HG03064 (cell line): Measurements from ENCODE around the gene TLCD2.
"Not testable (repeated sequence)": the region's sequence is repeated elsewhere in the genome, so short reads cannot be mapped to it uniquely, and the experiment has no call there.

ENCODE experiments used
- ATAC-seq: cut with Tn5 transposase; IDR thresholded peaks from one replicate; pipeline ENCODE4 v1.9.1; 2021; ENCODE audit warnings: low read depth; ENCODE audit not compliant: unreplicated experiment

TLCD2 gene

GRCh38 chr17:1718362-1719165 lies 8.4 kb upstream of the TLCD2 start:
- ATAC-seq, result no peak

- ATAC-seq, result peak; percentile 36
Observed at GRCh38 chr17:1716912-1717695, 6.9 kb upstream of the TLCD2 start.

GRCh38 chr17:1716076-1716911 lies 6.1 kb upstream of the TLCD2 start:
- peak; percentile 75 for ATAC-seq

- ATAC-seq, result no peak
Observed at GRCh38 chr17:1715803-1716075, 5.6 kb upstream of the TLCD2 start.

- no peak for ATAC-seq
Observed at GRCh38 chr17:1714980-1715802, 5.0 kb upstream of the TLCD2 start.

- ATAC-seq, result no peak
Observed at GRCh38 chr17:1714427-1714979, 4.3 kb upstream of the TLCD2 start.

- ATAC-seq, result no peak
Observed at GRCh38 chr17:1713878-1714426, 3.8 kb upstream of the TLCD2 start.

- ATAC-seq, result no peak
Observed at GRCh38 chr17:1713160-1713877, 3.1 kb upstream of the TLCD2 start.

- no peak for ATAC-seq
Observed at GRCh38 chr17:1712271-1712670, 2.1 kb upstream of the TLCD2 start.

- no peak for ATAC-seq
Observed at GRCh38 chr17:1711804-1712203, 1.6 kb upstream of the TLCD2 start.

- ATAC-seq, result no peak
Observed at GRCh38 chr17:1710807-1711553, 803 bp upstream of the TLCD2 start.

GRCh38 chr17:1709403-1709951 lies 700 bp downstream of the TLCD2 start:
- no peak for ATAC-seq

GRCh38 chr17:1708791-1709346 lies 1.3 kb downstream of the TLCD2 start:
- not testable (repeated sequence) for ATAC-seq

- ATAC-seq, result no peak
Observed at GRCh38 chr17:1707107-1707506, 3.1 kb downstream of the TLCD2 start.

- ATAC-seq, result no peak
Observed at GRCh38 chr17:1705004-1705403, 5.2 kb downstream of the TLCD2 start.

- no peak for ATAC-seq
Observed at GRCh38 chr17:1703063-1703462, 7.1 kb downstream of the TLCD2 start.

- not testable (repeated sequence) for ATAC-seq
Observed at GRCh38 chr17:1699891-1700290, 10.3 kb downstream of the TLCD2 start.

GRCh38 chr17:1697681-1698080 lies 12.5 kb downstream of the TLCD2 start:
- no peak for ATAC-seq
